Muscle of leg (tissue), 16 donors: ENCODE results near the gene PTPN20. TPM values are rescaled to one million over a fixed set of nuclear protein-coding genes. Genes with fewer than 3 reads are reported as not detected.
"Not testable (repeated sequence)": the region's sequence is repeated elsewhere in the genome, so short reads cannot be mapped to it uniquely, and the experiment has no call there.

Source experiments
- DNase-seq: peaks from one replicate; pipeline ENCODE4 v3.0.0; 2013
- H3K27ac ChIP-seq: one replicate; pipeline ENCODE4 v1.5.1; 2013; ENCODE audit warnings: mild to moderate bottlenecking, low read length, control low read depth
- H3K27me3 ChIP-seq: one replicate; pipeline ENCODE4 v1.6.1; 2013; ENCODE audit warnings: low read length; ENCODE audit not compliant: control insufficient read depth, insufficient read depth
- H3K36me3 ChIP-seq: one replicate; pipeline ENCODE4 v1.6.1; 2013; ENCODE audit warnings: low read length; ENCODE audit not compliant: control insufficient read depth, insufficient read depth
- H3K4me1 ChIP-seq: one replicate; pipeline ENCODE4 v1.6.1; 2013; ENCODE audit warnings: low read length; ENCODE audit not compliant: control insufficient read depth, insufficient read depth
- H3K4me3 ChIP-seq: one replicate; pipeline ENCODE4 v1.5.1; 2013; ENCODE audit warnings: low read length, control low read depth
- H3K9me3 ChIP-seq: replicated peaks from 2 replicates; pipeline ENCODE4 v1.6.1; 2013; ENCODE audit warnings: low read depth, low read length; ENCODE audit not compliant: control insufficient read depth
- WGBS: methylation state at CpG from one replicate; pipeline ENCODE4 v1.1.5; 2013; ENCODE audit warnings: missing lambda C conversion rate; ENCODE audit not compliant: insufficient coverage; 5-methylcytosine and 5-hydroxymethylcytosine counted together
- long read RNA-seq, 11 donors: transcript quantifications; one replicate each; lab custom pipeline, GENCODE V29; 2026
- polyA plus RNA-seq, 8 donors: library from polyadenylated mRNA; unstranded; fragments of 120-200 nt; gene quantifications; one replicate each; pipeline versions ENCODE4 v1.2.1 to v1.2.3, GENCODE V29; 2013; ENCODE audit warnings: inconsistent platforms in 1 of 8, low replicate concordance in 1 of 8; ENCODE audit not compliant: insufficient read length in 8 of 8, insufficient read depth in 1 of 8
- total RNA-seq: library from RNA; stranded (reverse); fragments of 120-200 nt; gene quantifications from one replicate; pipeline ENCODE4 v1.2.4, GENCODE V29; 2013

Gene PTPN20, protein sequence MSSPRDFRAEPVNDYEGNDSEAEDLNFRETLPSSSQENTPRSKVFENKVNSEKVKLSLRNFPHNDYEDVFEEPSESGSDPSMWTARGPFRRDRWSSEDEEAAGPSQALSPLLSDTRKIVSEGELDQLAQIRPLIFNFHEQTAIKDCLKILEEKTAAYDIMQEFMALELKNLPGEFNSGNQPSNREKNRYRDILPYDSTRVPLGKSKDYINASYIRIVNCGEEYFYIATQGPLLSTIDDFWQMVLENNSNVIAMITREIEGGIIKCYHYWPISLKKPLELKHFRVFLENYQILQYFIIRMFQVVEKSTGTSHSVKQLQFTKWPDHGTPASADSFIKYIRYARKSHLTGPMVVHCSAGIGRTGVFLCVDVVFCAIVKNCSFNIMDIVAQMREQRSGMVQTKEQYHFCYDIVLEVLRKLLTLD
- total RNA-seq: 0.53 TPM
- polyA plus RNA-seq: 1 to 10 TPM in 2 of 8 donors, under 1 TPM in 6; 0.49 to 1.8 (median 0.67) TPM
- long read RNA-seq, donor 1, partial matches to known transcripts: 0 of 1 reads
- long read RNA-seq, donor 1, other reads (novel, unspliced or antisense): 0 of 1 reads
- long read RNA-seq, donor 2: 0 reads
- long read RNA-seq, donor 3: 0 reads
- long read RNA-seq, donor 4: 0 reads
- long read RNA-seq, donor 5, partial matches to known transcripts: 0 of 1 reads
- long read RNA-seq, donor 5, other reads (novel, unspliced or antisense): 0 of 1 reads
- long read RNA-seq, donor 6, partial matches to known transcripts: 0 of 1 reads
- long read RNA-seq, donor 6, other reads (novel, unspliced or antisense): 0 of 1 reads
- long read RNA-seq, donor 7: 0 reads
- long read RNA-seq, donor 8: 0 reads
- long read RNA-seq, donor 9: 0 reads
- long read RNA-seq, donor 10, partial matches to known transcripts: 0 of 3 reads
- long read RNA-seq, donor 10, other reads (novel, unspliced or antisense): 0 of 3 reads
- long read RNA-seq, donor 11: 0 reads

DNA sequence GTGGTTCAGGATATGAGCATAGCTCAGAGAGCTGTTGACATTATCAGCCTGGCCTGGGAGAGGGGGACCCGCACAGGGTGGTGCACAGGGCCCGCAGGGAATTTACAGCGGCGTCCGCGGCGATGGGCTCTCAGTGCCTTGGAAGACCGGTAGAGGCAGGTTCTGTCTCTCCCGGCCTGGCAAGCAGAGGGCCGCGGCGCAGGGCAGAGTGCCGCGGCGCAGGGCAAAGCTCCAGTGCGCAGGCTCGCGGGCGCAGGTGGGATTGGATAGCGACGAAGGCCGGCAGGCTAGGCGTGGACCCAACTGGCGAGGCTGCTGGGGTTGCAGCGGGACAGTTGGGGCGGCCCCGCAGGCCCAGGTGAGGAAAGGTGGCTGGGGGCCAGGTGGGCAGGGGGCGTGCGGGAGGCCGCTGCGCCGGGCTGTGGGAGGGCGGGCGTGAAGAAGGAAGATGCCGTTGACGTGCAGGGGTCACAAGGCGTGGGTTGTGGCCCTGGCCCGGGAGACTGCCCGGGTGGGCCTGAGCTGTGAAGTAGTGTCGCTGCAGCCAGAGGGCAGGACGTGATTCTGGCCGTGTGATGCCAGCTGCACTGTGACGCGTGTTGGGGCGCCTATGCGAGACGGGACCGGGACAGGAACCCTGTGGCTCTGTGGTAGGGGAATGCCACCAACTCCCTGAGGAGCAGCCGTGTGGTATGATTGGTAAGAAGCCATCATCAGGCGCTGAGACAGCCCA, at the start of gene PTPN20:
PTPN20 (plus strand) TSS at position 285 of the 733 bp plus-strand sequence. CDS start 21,072 bp downstream, outside the sequence.
- not testable (repeated sequence) for H3K4me1 ChIP-seq, H3K9me3 ChIP-seq, H3K27me3 ChIP-seq, H3K36me3 ChIP-seq, H3K27ac ChIP-seq
- peak within 1 kb of the TSS; percentile 17 for H3K4me3 ChIP-seq
- WGBS: 27% methylated on average over 9 of the region's 50 CpGs
- DNase-seq: peak; percentile 4

DNA sequence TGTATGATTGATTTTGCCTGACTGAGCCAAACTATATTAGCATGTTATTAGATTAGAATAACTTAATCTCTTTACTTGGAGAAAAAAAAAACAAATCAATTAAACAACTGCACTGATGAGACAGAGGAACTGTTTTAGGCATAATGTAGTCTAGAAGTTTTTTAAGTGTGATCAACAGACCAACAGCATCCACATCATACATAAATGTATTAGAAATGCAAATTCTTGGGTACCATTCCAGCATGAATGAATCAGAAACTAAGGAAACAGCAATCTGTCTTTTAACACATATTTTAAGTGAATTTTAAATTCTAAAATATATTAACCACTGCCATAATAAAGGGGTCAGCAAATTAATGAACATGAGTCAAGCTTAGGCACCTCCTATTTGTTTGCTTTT, 41.5 kb upstream of the PTPN20 start:
- not testable (repeated sequence) for H3K9me3 ChIP-seq, H3K4me1 ChIP-seq, H3K4me3 ChIP-seq

DNA sequence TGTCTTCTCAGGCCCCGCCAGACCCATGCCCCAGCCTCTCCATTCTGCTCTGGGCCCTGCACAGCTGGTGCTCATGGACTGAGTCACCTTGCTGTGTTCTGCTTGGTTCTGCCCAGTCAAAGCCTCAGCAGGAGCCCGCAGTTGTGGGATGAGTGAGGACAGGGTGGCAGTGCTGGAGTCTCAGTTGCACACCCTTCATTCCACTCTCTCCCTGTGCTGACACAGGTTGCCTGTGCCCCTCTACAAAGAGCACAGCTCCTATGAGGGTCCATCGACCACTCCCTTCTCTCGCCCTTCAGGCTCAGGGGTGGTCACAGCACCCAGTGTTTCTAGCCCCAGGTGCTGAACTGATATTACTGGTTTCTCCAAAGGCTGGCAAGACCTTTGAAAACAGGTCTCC, 39.6 kb upstream of the PTPN20 start:
- DNase-seq, H3K27me3 ChIP-seq, H3K9me3 ChIP-seq, H3K4me3 ChIP-seq, H3K36me3 ChIP-seq, H3K4me1 ChIP-seq, H3K27ac ChIP-seq: not testable (repeated sequence)
- no CpG with 5 or more reads among the region's 4 CpGs for WGBS

More for the DNA sequence above, 41.5 kb upstream of the PTPN20 start:
- H3K27me3 ChIP-seq, H3K36me3 ChIP-seq, DNase-seq, H3K27ac ChIP-seq: not testable (repeated sequence)

DNA sequence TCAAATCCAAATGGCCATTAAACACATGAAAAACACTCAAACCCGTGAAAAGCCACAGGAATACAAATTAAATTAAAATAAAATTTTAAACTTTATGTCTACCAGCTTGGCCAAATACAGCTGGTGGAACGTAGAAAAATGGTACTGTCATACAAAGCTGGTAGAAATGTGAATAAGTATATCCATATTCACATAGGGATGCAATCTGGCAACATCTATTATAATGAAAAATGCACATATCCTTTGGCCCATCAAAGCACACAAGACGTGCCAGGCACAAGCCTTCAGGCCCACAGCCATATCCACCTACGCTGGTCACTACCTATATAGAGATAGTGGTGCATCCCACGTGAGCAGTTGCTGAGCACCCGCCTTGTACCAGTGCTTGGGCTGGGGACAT, 35.9 kb upstream of the PTPN20 start:
- H3K9me3 ChIP-seq, H3K27ac ChIP-seq, H3K4me3 ChIP-seq, DNase-seq, H3K4me1 ChIP-seq, H3K36me3 ChIP-seq, H3K27me3 ChIP-seq: not testable (repeated sequence)
- WGBS: no CpG with 5 or more reads among the region's 6 CpGs

DNA sequence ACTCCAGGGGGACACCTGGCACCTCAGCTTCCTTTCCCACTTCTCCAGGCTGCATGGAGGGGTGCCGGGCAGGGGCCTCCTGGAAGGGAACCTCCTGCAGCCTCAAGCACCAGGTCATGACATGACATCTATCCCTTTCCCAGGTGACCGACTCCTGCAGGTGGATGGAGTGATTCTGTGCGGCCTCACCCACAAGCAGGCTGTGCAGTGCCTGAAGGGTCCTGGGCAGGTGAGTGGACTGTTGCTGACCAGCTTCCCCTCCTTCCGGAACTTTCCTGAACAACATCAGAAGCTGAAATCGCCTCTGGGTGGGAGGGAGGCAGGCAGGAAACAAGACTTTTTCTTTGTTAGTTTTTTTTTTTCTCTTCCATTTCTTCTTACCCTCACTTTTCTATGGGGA, 34.5 kb upstream of the PTPN20 start:
- not testable (repeated sequence) for H3K4me1 ChIP-seq, H3K36me3 ChIP-seq, H3K27ac ChIP-seq, H3K4me3 ChIP-seq, H3K9me3 ChIP-seq, DNase-seq, H3K27me3 ChIP-seq
- WGBS: no CpG with 5 or more reads among the region's 5 CpGs

DNA sequence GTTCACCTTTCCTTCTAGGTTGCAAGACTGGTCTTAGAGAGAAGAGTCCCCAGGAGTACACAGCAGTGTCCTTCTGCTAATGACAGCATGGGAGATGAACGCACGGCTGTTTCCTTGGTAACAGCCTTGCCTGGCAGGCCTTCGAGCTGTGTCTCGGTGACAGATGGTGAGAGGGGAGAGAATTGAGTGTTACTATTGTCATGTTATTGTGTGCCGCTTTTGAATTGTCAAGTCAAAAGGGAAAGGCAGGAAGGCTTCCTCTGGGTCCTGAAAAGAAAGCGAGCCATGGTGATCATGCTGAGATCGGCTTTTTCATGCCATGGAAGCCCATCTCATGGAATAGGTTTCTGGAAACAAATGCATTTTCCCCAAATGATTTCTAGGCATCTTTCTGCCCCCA, 32.5 kb upstream of the PTPN20 start:
- not testable (repeated sequence) for H3K36me3 ChIP-seq, H3K27ac ChIP-seq, H3K4me3 ChIP-seq, H3K9me3 ChIP-seq, H3K27me3 ChIP-seq, H3K4me1 ChIP-seq
- peak; percentile 0 for DNase-seq
- WGBS: 60% methylated on average over 1 of the region's 7 CpGs

DNA sequence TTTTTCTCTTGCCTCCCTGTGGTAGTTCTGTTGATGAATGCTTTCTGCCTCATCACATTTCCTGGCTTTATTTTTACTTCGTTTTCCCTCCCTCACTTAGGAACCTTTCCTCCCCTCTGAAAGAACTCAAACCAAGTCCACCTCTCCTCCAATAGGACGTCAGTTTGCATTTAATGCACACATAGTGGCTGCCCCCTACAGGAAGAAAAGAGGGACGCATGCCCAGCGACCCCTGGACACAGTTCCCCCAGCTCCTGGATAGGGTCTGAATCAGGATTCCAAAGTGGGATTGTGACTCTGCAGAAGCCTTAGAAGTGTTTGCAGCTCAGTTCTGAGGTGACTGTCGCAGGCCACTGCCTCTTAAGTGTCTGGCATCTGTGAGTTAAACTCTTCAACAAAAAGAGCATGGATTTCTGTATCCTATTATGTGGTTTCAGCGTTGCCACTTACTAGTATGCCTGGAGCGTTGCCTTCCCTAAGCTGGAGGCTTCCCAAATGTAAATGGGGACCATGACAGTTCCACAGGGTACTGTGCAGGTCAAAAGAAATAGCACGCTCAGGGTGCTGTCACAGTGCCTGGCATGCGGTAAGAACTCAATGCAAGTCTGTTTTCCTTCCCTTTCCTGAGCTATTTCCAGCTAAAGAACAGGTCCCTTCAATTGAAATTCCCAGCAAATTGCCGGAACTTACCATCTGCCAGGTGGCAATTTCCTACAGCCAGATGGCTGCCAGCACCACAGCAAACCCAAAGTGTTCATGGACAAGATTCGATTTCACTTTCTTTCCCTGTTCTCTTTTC, 20.2 kb upstream of the PTPN20 start:
- DNase-seq: peak; percentile 0
- H3K36me3 ChIP-seq: not testable (repeated sequence)
- 38% methylated on average over 3 of the region's 11 CpGs for WGBS

DNA sequence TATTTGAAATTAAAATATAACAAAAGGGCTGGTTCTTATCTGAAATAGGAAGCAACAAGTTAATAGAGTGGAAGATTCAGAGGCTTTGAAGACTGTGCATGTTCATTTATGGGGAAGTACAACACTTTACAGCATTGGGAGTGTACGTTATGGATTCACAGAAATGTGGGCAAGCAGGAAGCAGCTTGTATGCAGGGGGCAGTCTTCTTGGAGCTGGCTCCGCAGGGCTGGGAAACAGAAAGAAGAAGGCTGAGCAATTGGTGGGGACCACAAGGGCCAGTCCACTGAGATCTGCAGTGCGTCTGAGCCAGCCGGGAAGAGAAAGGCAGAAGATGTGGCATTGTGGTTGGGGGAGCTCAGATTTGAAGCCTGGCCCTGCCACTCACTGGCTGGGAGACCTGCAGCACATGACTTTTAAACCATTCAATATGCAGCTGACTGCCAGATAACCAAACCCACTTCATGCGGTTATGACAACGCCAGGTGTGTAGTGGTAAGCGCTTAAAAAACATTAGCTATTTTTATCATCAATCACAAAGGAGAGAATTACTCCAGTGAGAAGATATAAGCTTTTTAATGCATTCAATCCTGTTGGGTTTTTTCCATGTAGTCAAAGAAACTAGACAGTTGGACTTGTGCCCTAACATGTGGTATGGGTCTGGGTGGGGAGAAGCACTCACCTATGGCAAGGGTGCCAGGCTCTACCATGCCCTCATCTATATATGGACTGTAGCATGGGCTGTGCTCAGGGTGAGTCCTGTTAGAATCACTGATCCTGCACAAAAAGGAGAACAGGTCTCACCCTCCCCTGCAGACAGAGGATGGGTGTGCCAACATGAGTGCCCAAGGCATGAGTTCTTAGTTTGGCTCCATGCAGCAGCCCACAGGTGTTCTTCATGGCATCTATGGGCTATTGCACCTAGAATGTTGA, 14.2 kb upstream of the PTPN20 start:
- not testable (repeated sequence) for H3K9me3 ChIP-seq, H3K27me3 ChIP-seq, H3K4me1 ChIP-seq, H3K27ac ChIP-seq, H3K36me3 ChIP-seq, H3K4me3 ChIP-seq, DNase-seq
- 80% methylated on average over 2 of the region's 7 CpGs for WGBS

More for the DNA sequence above, 20.2 kb upstream of the PTPN20 start:
- not testable (repeated sequence) for H3K27ac ChIP-seq, H3K4me1 ChIP-seq, H3K27me3 ChIP-seq, H3K4me3 ChIP-seq, H3K9me3 ChIP-seq

DNA sequence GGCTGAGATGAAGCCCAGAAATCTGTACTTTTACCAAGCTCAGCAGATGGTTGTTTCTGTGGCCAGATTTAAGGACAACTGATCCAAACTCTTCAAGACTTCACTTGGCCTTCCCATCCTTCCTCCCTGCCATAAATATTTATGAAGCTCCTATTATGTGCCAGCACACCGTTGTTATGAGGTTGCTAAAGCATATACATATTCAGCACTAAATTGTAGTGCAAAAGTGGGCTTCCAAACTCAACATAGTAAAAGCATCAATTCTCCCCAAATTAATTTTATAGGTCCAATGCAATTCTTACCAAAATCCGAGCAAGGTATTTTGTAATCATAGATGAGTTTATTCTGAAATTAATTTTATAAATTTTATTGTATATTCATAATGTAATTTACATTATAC, 10.0 kb upstream of the PTPN20 start:
- DNase-seq, H3K4me1 ChIP-seq, H3K9me3 ChIP-seq, H3K27ac ChIP-seq, H3K4me3 ChIP-seq, H3K27me3 ChIP-seq, H3K36me3 ChIP-seq: not testable (repeated sequence)
- no CpG with 5 or more reads among the region's 2 CpGs for WGBS
